GM21786 (cell line): Measurements from ENCODE around the gene ZNF30.
"Not testable (repeated sequence)": the region's sequence is repeated elsewhere in the genome, so short reads cannot be mapped to it uniquely, and the experiment has no call there.

Experiments
- ATAC-seq: cut with Tn5 transposase; IDR thresholded peaks from one replicate; pipeline ENCODE4 v1.9.1; 2021; ENCODE audit not compliant: unreplicated experiment

The ZNF30 gene

GRCh38 chr19:34985249-34986022 is 58.7 kb downstream of the ZNF30 start:
- ATAC-seq = no peak

- no peak for ATAC-seq
Observed at GRCh38 chr19:34988119-34988518, 61.4 kb downstream of the ZNF30 start.

GRCh38 chr19:34989298-34989697 is 62.6 kb downstream of the ZNF30 start:
- ATAC-seq = no peak

- no peak for ATAC-seq
Observed at GRCh38 chr19:34990578-34991192, 64.0 kb downstream of the ZNF30 start.

GRCh38 chr19:34991542-34992333 is 65.0 kb downstream of the ZNF30 start:
- no peak for ATAC-seq

GRCh38 chr19:34992582-34992981 is 65.9 kb downstream of the ZNF30 start:
- not testable (repeated sequence) for ATAC-seq

GRCh38 chr19:34994286-34994642 is 67.6 kb downstream of the ZNF30 start:
- ATAC-seq = no peak
